Loucy (cell line): Measurements from ENCODE around the gene IL1R2.
A peak's percentile ranks its signal among the peaks of the same experiment; 100 is the strongest.

ENCODE experiments used
- H2AFZ ChIP-seq: fragments of 200-600 bp; sonication (generic); 2 replicates; pipeline ENCODE4 v1.6.0; 2016; ENCODE audit warnings: antibody characterized with exemption, mild to moderate bottlenecking, low read length, moderate library complexity
- H3F3A ChIP-seq: fragments of 200-600 bp; 2 replicates; pipeline ENCODE4 v1.6.0; 2016; ENCODE audit warnings: antibody characterized with exemption, low read depth, mild to moderate bottlenecking
- H3K27me3 ChIP-seq: fragments of 200-600 bp; sonication (generic); 2 replicates; pipeline ENCODE4 v1.6.1; 2014; ENCODE audit warnings: low read length, mild to moderate bottlenecking; ENCODE audit not compliant: insufficient read depth, poor library complexity, severe bottlenecking
- H3K36me3 ChIP-seq: fragments of 200-600 bp; sonication (generic); 2 replicates; pipeline ENCODE4 v1.6.1; 2016; ENCODE audit warnings: low read length; ENCODE audit not compliant: insufficient read depth
- H3K4me1 ChIP-seq: fragments of 200-600 bp; sonication (generic); 2 replicates; pipeline ENCODE4 v1.5.1; 2014; ENCODE audit warnings: low read length, mild to moderate bottlenecking; ENCODE audit not compliant: insufficient read depth, poor library complexity, severe bottlenecking
- H3K4me2 ChIP-seq: fragments of 200-600 bp; sonication (generic); 2 replicates; pipeline ENCODE4 v1.6.0; 2014; ENCODE audit warnings: antibody characterized with exemption, low read length, low read depth, mild to moderate bottlenecking; ENCODE audit not compliant: poor library complexity, severe bottlenecking
- H3K4me3 ChIP-seq: fragments of 200-600 bp; sonication (generic); 2 replicates; pipeline ENCODE4 v1.5.1; 2014; ENCODE audit warnings: low read length, mild to moderate bottlenecking, mixed read lengths; ENCODE audit not compliant: poor library complexity, severe bottlenecking
- H3K79me2 ChIP-seq: fragments of 200-600 bp; sonication (generic); 2 replicates; pipeline ENCODE4 v1.6.1; 2014; ENCODE audit warnings: low read length; ENCODE audit not compliant: insufficient read depth
- H3K9ac ChIP-seq: fragments of 200-600 bp; sonication (generic); 2 replicates; pipeline ENCODE4 v1.6.0; 2014; ENCODE audit warnings: mild to moderate bottlenecking, low read depth, low read length, moderate library complexity; ENCODE audit not compliant: poor library complexity, severe bottlenecking
- H3K9me2 ChIP-seq: fragments of 200-600 bp; sonication (generic); replicated peaks from 2 replicates; pipeline ENCODE4 v1.6.1; 2016; ENCODE audit warnings: low read depth, low read length, mixed read lengths
- H3K9me3 ChIP-seq: fragments of 200-600 bp; sonication (generic); 2 replicates; pipeline ENCODE4 v1.6.1; 2014; ENCODE audit warnings: mild to moderate bottlenecking, antibody characterized with exemption, low read length, low read depth; ENCODE audit not compliant: insufficient read depth
- H4K20me1 ChIP-seq: fragments of 200-600 bp; sonication (generic); 2 replicates; pipeline ENCODE4 v1.6.0; 2014; ENCODE audit warnings: antibody characterized with exemption, low read length, mild to moderate bottlenecking; ENCODE audit not compliant: insufficient read depth, poor library complexity, severe bottlenecking
- EZH2phosphoT487 ChIP-seq: fragments of 200-600 bp; IDR thresholded peaks from 2 replicates; pipeline ENCODE4 v1.6.1; 2018; ENCODE audit warnings: antibody characterized with exemption, mild to moderate bottlenecking, moderate library complexity, borderline replicate concordance
- TF ChIP-seq, protein P1 (sequence below): fragments of 200-600 bp; sonication (generic); conservative IDR thresholded peaks from 2 replicates; pipeline ENCODE4 v1.5.1; 2014; ENCODE audit warnings: mild to moderate bottlenecking, antibody characterized with exemption, low read length

Gene IL1R2

DNA sequence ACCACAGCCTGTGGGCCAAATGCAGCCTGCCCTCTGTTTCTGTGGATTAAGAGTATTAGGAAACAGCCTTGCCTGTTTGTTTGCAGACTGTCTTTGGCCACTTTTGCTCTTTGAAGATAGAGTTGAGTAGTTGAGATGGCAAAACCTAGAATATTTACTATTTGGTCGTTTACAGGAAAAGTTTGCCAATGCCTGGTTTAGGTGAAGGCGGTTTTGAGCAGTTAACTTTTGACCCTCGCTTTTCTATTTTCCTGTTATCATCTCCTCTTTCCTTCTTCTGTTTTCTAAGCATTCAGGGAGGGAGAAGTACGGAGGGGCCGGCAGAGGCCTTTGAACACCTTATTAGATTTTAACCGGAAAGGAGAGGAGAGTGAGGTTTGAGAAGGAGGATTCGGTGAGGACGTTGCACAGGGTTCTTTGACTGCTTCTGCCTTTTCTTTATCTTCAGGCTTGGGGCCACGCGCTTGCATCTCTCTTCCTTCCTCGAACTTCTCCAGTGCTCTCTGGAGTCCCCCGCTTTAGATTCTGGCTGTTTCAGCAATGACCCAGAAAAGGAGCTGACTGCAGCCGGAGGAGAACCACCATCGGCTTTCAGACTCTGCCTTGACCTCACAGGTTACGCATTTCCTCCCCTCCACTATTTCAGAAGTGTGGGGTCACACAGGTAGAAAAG is 39.2 kb downstream of the IL1R2 start:
- H3K27me3 ChIP-seq, result no peaks in the 10 kb centered on the region

DNA sequence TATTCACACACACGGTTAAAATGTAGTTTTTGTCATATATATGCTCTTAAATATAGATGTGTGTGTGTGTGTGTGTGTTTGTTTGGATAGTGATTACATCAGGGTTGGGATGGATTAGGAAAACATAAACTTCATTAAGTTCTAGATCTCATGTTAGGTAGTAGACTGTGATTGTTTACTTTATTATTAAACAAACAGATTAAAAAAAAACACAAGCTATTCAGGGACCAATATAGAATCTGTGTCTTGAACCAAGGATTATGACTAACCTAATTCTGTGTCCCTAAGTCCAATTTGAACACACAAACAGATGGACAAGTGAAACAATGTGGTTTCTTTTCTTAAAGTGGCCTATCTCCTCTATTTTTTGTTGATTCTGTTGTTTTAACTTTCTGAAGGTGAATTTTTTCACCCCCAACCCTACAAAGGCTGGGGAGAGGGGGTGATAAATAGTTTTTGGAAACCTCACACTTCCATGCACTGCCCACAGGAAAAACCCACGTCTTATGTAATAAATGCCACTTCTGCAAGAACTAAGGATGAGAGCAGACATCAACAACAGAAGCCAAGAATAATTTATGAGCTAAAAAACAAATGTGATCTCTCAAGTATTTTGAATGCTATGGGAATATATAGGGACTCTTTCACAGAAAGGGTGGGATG is 40.7 kb downstream of the IL1R2 start:
- Histone ChIP-seq H3K9me3 (no peaks in the 10 kb centered on the region), H2AFZ (no peak overlapping the region), H3K36me3 (no peaks in the 10 kb centered on the region), H3K9ac (no peak overlapping the region), H3K27me3 (no peaks in the 10 kb centered on the region), H3K9me2 (no peaks in the 10 kb centered on the region), H3F3A (no peaks in the 10 kb centered on the region), H3K79me2 (no peaks in the 10 kb centered on the region), H3K4me3 (no peak overlapping the region), H4K20me1 (no peaks in the 10 kb centered on the region), H3K4me2 (no peak overlapping the region), H3K4me1 (no peaks in the 10 kb centered on the region)
- TF ChIP-seq, protein P1, sequence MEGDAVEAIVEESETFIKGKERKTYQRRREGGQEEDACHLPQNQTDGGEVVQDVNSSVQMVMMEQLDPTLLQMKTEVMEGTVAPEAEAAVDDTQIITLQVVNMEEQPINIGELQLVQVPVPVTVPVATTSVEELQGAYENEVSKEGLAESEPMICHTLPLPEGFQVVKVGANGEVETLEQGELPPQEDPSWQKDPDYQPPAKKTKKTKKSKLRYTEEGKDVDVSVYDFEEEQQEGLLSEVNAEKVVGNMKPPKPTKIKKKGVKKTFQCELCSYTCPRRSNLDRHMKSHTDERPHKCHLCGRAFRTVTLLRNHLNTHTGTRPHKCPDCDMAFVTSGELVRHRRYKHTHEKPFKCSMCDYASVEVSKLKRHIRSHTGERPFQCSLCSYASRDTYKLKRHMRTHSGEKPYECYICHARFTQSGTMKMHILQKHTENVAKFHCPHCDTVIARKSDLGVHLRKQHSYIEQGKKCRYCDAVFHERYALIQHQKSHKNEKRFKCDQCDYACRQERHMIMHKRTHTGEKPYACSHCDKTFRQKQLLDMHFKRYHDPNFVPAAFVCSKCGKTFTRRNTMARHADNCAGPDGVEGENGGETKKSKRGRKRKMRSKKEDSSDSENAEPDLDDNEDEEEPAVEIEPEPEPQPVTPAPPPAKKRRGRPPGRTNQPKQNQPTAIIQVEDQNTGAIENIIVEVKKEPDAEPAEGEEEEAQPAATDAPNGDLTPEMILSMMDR, result no peak
- TF ChIP-seq EZH2phosphoT487, result no peak

More for the DNA sequence above, 39.2 kb downstream of the IL1R2 start:
- Histone ChIP-seq H4K20me1 (no peaks in the 10 kb centered on the region), H3K4me2 (no peak overlapping the region), H3K4me3 (no peak overlapping the region), H3K79me2 (no peaks in the 10 kb centered on the region), H3K36me3 (no peaks in the 10 kb centered on the region), H3K9me3 (no peaks in the 10 kb centered on the region), H2AFZ (no peak overlapping the region), H3K4me1 (no peaks in the 10 kb centered on the region), H3F3A (no peaks in the 10 kb centered on the region), H3K9ac (no peak overlapping the region), H3K9me2 (no peaks in the 10 kb centered on the region)
- no peak for TF ChIP-seq EZH2phosphoT487
- TF ChIP-seq, protein P1, result no peak

- H4K20me1 ChIP-seq, result no peaks in the 10 kb centered on the region
- no peaks in the 10 kb centered on the region for H3K79me2 ChIP-seq
- no peak overlapping the region for H3K4me3 ChIP-seq
- H3F3A ChIP-seq, result no peaks in the 10 kb centered on the region
- peak overlapping the region; percentile 63; the same call in 1 of the 2 replicates for H2AFZ ChIP-seq
- H3K9me2 ChIP-seq, result no peaks in the 10 kb centered on the region
- TF ChIP-seq, protein P1, result no peak
- no peak for TF ChIP-seq EZH2phosphoT487
- no peaks in the 10 kb centered on the region for H3K27me3 ChIP-seq
- H3K4me2 ChIP-seq, result no peak overlapping the region
- no peaks in the 10 kb centered on the region for H3K36me3 ChIP-seq
- H3K9ac ChIP-seq, result no peak overlapping the region
- H3K4me1 ChIP-seq, result no peaks in the 10 kb centered on the region
- H3K9me3 ChIP-seq, result no peaks in the 10 kb centered on the region
These were observed 41.4 kb downstream of the IL1R2 start for GRCh38 chr2:102033031-102033749.
